ENCODE results near the gene SENP6.
A peak's percentile ranks its signal among the peaks of the same experiment; 100 is the strongest.

The SENP6 gene

DNA sequence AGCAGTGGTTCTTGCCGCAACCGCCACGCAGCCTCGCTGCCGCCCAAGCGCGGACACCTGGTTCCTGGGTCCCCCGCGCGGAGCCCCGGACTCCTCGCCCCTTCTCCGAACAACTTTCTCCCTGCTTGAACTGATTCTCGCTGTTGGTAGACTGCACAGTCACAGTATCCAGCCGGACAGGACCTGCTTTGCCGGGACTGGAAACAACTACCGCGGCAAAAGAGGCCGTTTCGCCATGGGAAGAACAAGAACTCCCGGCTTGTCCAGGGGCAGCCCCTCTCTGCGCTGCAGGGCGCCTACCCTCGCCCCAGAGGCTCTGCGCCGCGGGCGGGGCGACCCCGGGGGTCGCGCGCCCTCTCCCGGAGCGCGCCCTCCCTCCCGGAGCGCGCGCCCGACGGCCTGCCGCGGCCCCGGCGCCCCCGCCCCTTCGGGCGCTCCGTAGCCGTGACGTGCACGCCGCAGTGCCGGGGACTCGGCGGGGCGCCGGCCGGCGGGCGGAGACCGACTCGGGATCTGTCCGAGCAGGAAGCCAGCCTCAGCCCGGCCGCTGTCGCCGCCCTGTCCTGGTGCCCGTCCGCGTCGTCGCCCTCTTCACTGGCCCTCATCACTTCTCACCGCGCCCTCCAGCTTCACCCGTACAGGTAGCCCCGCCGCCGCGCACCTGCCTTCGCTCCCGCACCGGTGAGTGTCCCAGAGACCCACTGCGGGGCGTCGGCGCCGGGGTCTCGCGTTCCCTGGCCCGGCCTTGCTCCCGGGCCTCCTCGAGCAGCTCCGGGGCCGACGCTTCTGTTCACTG is 147.3 kb downstream of the SENP6 start, which contains the start of gene MYO6:
TSS of gene MYO6 (plus strand) at position 497 of the 796 bp plus-strand sequence. CDS start 68,309 bp downstream, outside the sequence.
- peak; percentile 70 for DNase-seq

- DNase-seq = no peak
Measured at GRCh38 chr6:75751443-75751842, 149.8 kb downstream of the SENP6 start.

DNA sequence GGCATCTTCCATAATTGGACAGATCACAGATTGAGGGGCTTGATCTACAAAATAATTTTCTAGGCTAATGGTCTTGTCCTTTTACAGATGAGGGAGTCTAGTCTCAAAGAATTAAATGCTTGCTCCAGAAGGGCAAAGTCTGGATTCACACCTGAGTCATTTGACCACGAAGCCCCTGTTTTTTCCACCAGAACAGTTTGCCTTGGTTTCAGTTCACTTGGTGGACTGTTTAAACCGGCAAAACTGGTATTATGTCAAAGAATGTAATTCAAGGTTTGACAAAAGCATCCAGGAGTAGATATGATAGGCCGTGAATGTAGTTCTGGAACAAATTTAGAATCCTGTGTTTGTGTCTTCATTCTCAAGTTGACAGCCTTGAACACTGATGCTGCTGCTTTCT is 150.7 kb downstream of the SENP6 start:
- DNase-seq = no peak

GRCh38 chr6:75755704-75756103 is 154.0 kb downstream of the SENP6 start:
- no peak for DNase-seq

DNA sequence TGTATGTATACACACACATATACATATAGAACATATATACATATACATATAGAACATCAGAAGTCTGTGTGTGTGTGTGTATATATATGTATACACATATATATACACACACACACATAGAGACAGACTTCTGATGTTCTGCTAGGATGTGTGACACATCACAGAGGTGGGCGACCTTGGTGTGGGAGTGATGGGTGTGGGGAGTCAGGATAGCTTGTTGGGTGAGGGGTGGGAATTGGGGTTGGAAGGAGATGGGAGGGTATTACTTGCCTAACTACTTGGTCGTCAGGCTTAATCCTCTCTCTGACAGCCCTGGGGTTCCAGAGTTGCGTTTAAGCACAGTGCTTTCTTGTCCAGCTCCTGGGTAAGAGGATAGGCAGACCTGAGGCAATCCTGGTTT is 155.6 kb downstream of the SENP6 start:
- DNase-seq = no peak

DNA sequence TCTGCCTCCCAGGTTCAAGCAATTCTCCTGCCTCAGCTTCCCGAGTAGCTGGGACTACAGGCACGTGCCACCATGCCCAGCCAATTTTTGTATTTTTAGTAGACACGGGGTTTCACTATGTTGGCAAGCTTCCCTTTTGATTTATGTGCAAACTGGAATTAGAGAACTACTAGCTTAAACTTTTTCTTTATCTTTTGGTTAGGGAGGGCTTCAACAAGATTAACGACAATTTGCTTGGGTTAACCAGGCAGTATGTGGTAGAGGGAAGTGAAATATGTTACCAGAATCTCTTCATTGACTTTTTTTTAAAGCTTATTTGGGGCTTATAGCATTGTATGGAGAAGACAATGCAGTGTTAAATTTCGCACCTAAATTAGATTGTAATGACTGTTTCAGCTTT is 156.4 kb downstream of the SENP6 start:
- peak; percentile 31 for DNase-seq

DNA sequence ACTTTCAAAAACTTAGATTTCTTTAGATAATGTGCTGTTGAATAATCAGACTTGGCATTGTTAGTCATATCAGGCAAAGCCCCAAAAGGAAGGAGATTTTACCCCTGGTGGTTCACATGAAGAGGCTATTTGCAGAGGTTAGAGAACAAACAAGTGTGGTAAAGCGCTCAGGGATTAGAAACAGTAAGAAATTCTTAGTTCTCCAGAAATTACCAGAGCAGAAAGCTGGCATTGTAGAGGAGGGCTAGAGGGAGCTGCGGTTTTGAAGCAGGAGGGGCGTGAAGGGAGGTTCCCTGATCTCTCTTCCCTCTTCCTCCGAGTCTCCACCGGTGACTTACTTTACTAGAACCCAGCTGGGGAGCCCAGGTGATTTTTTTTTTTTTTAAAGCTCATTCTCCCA is 157.5 kb downstream of the SENP6 start:
- no peak for DNase-seq

GRCh38 chr6:75760320-75760719 is 158.6 kb downstream of the SENP6 start:
- DNase-seq = no peak

DNA sequence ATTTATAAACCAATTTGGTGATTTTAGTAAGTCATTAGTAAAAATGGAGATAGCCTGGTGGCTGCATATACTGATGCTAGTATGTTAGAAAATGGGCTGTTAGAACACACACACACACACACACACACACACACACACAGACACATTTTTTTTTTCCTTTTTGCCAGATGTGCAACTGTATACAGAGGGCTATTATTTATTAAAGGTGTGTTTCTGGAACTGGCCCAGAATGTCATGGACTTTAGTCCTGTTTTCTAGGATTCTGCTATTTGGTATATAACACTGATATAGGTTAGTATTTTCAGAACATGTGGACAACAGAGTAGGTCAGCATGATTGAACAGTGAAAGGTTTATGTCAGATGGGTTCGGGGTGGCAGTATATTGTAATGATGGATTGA is 159.8 kb downstream of the SENP6 start:
- DNase-seq = no peak

- no peak for DNase-seq
Measured at GRCh38 chr6:75762063-75762462, 160.4 kb downstream of the SENP6 start.

- DNase-seq = no peak
Measured at GRCh38 chr6:75766387-75766786, 164.7 kb downstream of the SENP6 start.

Measured in OCI-M1 (cell line).